NT2/D1 (cell line): ENCODE measurements around the gene LTBP1.

Experiments
- SUZ12 ChIP-seq: IDR thresholded peaks from 2 replicates; pipeline ENCODE4 v1.6.1; 2011; ENCODE audit not compliant: insufficient read length, insufficient read depth; ENCODE audit errors: extremely low read depth
- YY1 ChIP-seq: IDR thresholded peaks from 2 replicates; pipeline ENCODE4 v1.6.1; 2011; ENCODE audit not compliant: insufficient read length, insufficient read depth
- ZNF274 ChIP-seq: IDR thresholded peaks from 2 replicates; pipeline ENCODE4 v1.6.1; 2011; ENCODE audit warnings: mild to moderate bottlenecking, low read depth, low read length

- TF ChIP-seq YY1 (no peak), SUZ12 (no peak), ZNF274 (no peak)
Observed at GRCh38 chr2:33221046-33221784, 274.5 kb downstream of the LTBP1 start.
